Peyer's patch (tissue), 4 donors: ENCODE results near the gene INTS11.

Experiments used
- CTCF ChIP-seq, 6 experiments: fragments of 450-650 bp in 4 of 6; fragments of 200-600 bp in 2 of 6; sonication (generic) in 1 of 6; IDR thresholded peaks; one replicate each; pipeline ENCODE4 v1.5.1; 2017 to 2019; ENCODE audit warnings: antibody characterized with exemption in 6 of 6, mild to moderate bottlenecking in 3 of 6, moderate library complexity in 1 of 6
- POLR2A ChIP-seq, 2 donors: fragments of 450-650 bp; IDR thresholded peaks; one replicate each; pipeline ENCODE4 v1.5.1; 2017; ENCODE audit warnings: antibody characterized with exemption in 2 of 2, mild to moderate bottlenecking in 2 of 2, moderate library complexity in 2 of 2

GRCh38 chr1:1302951-1303509 is 21.4 kb downstream of the INTS11 start:
- no peak for TF ChIP-seq CTCF (IDR thresholded peaks at IDR 0.05)
- TF ChIP-seq POLR2A (IDR thresholded peaks at IDR 0.05) = no peak
